Limb (tissue), 2 donors: ENCODE measurements around the gene SDCCAG8.

ENCODE experiments used
- DNase-seq, 2 donors: peaks; one replicate each; pipeline ENCODE4 v3.0.0-alpha.2; 2016; ENCODE audit errors: extremely low spot score in 2 of 2

Gene SDCCAG8

DNA sequence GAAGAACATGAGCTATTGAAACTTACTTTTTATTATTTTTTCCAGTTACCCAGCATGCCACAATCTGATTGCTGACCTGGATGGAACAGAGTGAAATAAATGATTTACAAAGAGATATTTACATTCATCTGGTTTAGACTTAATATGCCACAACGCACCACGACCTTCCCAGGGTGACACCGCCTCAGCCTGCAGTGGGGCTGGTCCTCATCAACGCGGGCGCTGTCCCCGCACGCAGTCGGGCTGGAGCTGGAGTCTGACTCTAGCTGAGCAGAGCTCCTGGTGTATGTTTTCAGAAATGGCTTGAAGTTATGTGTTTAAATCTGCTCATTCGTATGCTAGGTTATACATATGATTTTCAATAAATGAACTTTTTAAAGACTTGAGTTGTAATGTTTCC, 243.9 kb downstream of the SDCCAG8 start:
- no peak for DNase-seq

DNA sequence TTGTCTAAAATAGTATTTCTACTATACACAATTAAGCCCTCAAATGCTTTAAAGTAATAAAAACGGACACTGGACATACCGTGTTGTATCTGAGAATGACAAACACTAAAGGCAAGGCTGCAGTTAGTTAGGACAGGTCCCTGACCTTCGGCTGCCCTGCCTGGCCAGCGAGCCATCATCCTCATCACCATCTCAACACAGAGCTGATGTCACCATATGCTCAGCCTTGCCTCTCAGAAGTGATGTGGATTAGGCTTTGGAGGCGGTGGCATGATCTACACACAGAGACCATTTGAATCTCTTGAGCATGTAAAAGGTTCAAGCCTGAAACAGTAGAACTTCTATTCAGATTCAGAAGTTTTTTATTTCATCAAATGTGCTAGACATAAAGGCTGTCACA, 244.7 kb downstream of the SDCCAG8 start:
- DNase-seq, result no peak

DNA sequence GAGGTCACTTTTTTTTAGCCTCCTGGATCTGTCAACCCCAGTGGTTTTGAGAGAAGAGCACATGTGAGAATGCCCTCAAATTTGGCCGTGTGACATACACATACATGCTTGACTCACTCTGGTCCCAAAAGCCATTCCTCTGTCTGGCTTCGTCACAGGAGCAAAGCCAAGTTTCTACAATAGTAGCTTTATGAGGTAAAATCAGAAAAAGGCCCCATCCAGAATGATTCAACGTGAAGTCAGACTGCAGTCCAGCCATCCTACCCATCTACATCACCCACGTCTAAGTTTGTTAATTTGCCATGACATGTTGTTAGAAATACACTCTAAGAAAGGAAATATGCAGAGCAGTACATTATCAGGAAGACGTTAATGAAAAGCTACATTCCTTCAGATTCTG, 245.2 kb downstream of the SDCCAG8 start:
- DNase-seq, result no peak

DNA sequence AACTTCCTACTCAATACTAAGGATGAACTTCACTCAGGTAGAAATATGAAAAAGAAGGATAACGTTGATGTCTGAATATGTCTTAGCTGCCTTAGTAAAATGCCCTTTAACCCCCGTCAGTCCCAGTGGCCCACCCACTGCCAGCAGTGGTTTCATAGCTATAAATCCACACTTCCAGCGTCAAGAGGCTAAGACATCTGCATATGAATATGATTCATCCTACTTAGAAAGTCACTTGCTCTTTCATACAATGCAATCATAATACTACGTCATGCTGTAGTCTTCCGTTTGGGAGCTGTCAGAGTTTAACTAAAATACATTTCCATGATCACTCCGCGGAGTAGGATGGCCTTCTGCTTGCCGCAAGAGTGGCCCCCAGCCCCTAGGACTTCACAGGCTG, 247.3 kb downstream of the SDCCAG8 start:
- no peak for DNase-seq

DNA sequence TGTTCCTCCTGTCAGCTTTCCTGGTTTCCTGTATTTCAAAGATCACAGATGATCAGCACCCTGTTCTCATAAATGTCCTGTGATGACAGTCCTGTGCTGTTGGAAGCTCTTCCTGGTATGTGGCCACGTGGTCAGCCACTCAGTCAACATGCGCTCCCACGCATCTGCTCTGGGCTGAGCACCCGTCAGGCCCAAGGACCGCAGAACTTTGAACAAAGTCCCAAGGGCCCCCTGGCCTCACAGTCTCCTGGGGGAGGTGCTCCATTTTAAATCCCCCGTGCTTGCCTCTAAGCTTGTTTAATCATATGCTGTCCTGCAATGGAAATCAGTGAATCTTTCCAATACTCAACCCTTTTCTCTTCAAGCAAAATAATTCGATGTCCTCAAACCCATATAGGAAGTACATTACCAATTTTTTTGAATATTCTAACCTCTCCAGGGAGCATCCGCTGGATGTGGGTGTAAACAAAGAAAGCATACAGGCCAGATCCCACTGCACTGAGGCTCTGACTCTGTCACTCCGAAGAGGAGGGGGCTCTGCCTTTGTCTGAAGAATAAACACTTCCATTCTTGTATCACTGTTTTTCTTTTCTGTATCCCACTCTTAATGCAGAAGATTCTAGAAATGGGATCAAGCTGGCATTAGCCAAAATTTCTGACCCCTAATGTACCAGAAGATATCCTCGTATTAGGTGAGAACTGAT, 250.3 kb downstream of the SDCCAG8 start:
- no peak for DNase-seq

DNA sequence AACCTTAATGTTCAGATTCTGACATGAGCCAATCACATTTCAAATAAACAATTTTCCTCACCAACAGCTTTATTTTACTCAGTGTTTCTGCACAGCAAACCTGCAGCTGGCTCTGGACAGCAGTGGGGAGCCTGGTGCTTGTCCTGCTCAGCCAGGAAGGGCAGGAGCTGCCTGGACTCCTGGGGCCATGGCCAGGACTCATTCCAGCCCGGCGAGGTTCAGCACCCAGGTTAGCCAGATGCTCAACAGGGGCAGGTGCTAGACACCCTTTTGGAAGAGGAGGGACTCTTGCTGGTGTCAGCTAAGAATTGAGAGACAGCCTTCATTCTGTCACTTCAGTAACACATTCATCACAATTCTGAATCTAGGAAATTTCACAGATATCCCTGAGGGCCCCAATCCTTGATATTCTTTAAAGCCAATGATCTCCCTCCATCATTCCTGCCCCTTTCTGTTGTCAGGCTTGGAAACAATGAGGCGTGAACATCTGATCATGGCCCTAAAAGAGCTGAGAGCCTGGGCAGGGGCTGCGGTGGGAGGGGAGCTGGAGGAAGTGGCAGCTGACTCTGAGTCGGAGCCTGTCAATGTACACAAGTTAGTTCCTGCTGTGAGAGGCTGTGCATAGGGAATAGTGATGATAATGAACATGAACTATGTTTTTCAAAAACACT, 251.3 kb downstream of the SDCCAG8 start:
- DNase-seq, result no peak

DNA sequence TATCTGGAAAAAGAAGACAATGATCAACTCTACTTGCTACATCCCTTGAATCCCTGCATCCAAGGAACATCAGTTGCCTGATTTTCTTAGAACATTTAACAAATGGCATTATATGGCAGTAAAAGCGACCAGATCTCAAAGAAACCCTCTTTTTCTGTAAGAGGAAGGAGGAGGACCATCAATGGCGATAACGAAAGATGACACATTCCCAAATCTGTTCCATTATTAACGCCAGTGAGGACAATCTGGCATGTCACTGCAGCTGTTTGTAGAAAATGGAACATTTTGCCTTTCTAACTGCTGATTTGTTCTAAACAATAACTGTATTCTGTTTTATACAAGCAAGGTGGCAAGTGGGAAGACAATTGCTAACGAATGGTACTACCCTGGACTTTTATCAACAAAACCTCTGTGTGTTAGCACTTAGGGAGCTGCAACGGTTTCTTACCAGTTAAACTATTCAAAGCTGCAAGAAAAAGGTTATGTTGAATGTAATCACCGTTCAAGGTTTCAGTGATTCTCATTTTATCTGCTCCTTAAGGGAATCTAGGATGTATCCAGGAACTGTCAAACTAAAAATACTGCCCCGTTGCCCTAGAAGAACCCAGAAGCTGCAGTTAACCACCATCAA, 251.9 kb downstream of the SDCCAG8 start:
- DNase-seq, result no peak

DNA sequence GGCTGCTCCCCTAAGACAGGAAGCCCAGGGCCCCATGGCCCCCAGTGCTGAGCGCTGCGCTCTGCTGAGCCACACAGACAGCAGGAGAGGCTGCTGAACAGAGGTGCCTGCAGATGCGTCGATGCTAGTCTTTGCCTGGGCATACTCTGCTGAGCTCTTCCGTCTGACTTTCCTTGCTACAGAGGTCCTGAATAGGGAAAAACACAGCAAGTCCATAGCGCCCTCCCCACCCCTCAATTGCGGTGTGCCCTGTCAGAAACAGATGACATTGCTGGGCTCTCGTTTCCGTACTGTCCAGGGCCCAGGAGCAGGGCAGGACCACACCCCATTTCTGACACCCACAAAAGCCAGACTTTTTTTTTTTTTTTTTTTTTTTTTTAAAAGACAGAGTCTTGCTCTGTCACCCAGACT, 252.5 kb downstream of the SDCCAG8 start:
- no peak for DNase-seq

DNA sequence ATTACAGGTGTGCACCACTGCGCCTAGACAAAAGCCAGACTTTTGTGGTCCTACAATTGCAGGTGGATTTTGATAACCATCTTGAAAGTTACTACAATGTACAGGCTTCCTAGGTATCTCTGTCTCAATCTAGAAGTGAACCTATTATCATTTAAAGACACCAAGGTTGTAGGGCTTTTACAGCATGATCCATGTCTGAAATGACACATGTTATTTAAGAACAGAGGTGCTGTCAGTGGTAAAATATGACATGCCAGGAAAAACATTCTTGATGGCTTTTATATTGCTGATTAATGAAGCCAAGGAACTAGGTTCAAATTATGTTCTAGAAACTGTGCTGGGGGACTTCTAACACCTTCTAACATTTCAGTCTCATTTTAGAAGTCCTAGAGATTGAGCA, 253.1 kb downstream of the SDCCAG8 start:
- DNase-seq, result no peak

DNA sequence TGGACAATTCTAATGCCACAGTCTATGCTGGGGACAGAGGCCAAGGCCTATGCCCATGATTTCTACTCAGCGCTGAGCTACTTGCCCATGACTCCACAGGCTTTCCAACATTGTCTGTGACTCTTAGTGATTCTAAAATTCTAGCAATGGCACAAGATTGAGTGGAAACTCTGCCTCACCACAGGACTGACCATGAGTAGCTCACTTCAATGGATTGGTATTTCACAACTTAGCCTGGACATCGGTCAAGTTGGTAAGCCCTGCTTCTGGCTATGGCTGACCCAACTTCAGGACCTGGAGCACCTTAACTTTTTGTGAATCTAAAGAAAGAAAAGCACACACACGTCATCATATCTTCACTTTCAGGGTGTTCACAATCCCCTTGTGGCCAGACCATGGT, 255.1 kb downstream of the SDCCAG8 start:
- no peak for DNase-seq

DNA sequence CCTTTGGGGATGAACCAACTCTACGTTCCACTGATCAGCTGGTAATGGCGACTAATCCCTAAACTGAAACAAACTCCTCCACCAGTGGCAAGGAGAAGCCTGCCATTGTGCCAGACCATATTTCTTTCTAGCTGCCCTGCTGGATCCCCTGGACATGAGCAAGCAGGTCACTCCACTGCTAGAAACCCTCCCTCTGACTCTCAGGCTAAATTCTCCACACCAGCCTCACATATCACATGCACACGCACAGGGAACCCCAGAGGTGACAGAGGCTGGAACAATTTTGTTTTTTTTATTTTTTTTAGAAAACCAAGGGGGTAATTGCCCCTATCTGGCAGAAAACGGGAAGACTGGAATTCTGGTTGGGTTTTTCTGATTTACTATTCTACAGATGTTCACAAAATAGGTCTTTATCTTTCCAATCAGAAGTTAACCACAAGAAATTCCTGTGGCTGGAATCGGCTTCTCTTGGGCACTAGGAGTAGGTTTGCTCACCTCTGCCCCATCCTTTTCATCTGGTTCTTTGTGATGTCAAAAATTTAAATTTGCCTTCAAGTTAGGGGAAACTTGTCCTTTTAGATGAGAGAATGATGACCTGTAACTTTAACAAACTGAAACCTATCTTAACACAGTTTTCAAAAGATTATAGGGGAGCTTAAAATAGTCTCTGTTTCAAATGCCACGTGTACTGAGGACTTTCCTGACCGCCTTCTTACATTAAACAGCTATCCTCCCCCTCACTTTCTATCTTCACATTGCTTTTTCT, 258.1 kb downstream of the SDCCAG8 start:
- DNase-seq, result no peak

DNA sequence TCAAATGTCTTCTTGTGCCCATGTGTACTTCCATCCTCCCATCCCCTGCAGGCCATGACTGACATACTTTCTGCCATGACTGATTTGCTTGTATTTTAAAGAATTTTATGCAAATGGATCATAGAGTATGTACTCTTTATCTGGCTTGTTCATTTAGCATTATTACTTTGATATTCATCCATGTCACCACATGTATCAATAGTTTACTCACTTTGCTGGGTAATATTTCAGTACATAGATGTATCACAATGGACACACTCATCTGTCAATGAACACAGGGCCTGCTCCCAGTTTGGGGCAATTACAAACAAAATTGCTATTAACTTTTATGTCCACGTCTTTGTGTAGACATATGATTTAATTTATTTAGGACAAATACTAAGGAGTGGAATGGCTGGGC, 259.1 kb downstream of the SDCCAG8 start:
- DNase-seq, result no peak

DNA sequence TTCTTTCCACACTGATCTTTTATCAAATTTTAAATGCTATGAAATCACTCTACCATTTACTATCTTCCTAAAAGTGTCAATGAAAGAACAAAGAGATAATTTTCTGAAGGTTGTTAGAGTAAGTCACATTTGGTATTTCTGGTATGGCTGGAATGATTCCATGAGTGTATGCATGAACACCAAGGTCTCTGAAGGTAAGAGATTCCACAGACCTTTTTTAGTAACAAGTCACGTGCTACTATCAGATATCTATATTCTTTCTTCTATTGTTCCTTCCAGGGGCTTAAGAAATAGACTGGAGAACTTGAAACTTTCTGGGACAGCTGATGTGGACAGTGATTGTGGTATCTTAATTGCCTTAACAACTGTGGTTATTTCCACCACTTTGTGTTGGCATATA, 265.0 kb downstream of the SDCCAG8 start:
- no peak for DNase-seq

DNA sequence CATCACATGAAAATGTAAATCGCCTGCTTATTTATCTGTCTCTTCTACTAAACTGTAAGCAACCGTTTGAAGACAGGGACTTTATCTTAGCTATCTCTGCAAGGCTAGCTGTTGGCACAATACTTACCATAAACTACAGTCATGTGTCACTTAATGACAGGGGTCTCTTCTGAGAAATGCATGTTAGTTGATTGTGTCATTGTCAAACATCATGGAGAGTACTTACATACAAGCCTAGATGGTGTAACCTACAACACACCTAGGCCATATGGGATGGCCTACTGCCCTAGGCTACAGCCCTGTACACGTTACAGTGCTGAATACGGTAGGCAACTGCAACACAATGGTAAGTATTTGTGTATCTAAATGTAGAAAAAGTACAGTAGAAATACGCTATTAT, 267.9 kb downstream of the SDCCAG8 start:
- DNase-seq, result no peak

DNA sequence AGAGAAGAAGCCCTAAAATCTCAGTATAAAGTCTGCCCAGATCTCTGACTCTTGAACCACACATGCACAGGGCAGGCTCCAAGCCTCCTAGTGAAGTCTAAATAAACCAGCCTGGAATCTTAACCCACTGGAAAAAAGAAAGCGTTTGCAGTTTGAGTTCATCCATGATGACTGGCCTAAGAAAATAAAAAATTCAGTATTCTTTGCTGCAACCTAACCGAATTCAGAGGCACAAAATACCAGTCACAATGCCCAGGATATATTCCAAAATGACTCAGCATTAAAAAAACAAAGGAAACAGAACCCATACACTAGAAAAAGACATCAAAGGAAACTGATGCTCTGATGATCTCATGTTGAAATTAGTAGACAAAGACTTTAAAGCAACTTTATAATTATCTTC, 269.2 kb downstream of the SDCCAG8 start:
- no peak for DNase-seq

DNA sequence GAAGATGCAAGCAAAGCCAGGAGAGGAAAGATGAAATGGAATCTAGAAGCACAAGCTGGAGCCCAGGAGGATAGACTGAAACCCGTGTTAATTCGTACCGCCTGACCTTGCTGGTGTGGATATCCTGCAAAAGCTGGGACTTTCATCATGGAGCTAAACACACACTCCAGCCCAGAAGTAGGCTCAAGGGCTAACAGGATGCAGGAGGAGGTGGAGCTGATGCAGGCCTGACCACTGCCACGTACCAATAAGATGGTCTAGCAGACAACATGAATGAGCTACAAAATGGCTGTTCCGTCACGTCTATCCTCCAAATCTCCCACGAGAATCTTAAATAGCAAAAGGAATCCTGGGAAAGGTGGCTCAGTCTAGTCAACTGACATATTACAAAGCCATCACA, 270.3 kb downstream of the SDCCAG8 start:
- DNase-seq, result no peak

DNA sequence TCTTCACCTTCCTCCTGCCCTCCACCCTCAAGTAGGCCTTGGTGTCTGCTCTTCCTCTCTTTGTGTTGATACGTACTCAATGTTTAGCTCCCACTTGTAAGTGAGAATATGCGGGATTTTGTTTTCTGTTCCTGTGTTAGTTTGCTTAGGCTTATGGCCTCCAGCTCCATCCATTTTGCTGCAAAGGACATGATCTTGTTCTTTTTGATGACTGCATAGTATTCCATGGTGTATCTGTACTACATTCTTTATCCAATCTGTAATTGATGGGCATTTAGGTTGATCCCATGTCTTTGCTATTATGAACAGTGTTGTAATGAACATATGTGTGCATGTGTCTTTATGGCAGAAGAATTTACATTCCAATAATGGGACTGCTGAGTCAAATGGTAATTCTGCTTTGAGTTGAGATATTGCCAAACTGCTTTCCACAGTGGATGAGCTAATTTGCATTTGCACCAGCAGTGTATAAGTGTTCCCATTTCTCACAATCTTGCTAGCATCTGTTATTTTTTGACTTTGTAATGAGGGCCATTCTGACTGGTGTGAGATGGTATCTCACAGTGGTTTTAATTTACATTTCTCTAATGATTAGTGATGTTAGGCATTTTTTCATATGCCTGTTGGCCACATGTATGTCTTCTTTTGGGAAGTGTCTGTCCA, 272.7 kb downstream of the SDCCAG8 start:
- DNase-seq, result no peak

DNA sequence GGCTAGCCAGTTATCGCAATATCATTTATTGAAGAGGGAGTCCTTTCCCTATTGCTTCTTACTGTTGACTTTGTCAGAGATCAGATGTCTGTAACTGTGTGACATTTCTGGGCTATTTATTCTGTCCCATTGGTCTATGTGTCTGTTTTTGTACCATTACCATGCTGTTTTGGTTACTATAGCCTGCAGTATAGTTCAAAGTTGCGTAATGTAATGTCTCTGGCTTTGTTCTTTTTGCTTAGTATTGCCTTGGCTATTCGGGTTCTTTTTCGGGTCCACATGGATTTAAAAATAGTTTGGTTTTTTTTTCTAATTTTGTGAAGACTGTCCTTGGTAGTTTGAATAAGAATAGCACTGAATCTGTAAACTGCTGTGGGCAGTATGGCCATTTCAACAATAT, 273.7 kb downstream of the SDCCAG8 start:
- no peak for DNase-seq

DNA sequence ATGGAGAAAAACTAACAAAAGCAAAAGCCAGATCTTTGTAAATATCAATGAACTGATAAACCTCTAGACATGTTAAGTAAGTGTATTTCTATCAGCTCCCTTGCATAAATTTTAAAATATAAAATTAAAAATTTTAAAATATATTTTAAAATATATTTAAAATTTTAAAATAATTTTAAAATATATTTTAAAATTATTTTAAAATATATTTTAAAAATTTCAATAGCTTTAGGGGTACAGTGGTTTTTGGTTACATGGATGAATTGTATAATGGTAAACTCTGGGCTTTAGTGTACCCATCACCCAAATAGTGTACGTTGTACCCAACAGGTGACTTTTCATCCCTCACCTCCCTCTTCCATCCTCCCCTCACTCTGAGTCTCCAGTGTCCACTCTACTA, 279.2 kb downstream of the SDCCAG8 start:
- DNase-seq, result no peak

DNA sequence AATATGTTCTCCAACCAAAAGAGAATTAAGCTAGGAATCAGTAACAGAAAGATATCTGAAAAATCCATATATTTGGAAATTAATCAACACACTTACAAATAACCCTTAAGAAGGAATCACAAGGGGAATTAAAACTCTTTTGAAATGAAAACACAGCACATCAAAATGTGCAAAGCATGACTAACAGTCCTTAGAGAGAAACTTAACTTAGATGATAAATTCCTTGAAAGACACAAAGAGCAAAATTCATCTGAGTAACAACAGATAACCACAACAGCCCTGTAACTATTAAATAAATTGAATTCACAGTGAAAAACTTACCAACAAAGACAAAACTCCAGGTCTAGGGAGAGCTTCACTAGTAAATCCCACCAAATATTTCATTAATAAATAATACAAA, 283.8 kb downstream of the SDCCAG8 start:
- no peak for DNase-seq

DNA sequence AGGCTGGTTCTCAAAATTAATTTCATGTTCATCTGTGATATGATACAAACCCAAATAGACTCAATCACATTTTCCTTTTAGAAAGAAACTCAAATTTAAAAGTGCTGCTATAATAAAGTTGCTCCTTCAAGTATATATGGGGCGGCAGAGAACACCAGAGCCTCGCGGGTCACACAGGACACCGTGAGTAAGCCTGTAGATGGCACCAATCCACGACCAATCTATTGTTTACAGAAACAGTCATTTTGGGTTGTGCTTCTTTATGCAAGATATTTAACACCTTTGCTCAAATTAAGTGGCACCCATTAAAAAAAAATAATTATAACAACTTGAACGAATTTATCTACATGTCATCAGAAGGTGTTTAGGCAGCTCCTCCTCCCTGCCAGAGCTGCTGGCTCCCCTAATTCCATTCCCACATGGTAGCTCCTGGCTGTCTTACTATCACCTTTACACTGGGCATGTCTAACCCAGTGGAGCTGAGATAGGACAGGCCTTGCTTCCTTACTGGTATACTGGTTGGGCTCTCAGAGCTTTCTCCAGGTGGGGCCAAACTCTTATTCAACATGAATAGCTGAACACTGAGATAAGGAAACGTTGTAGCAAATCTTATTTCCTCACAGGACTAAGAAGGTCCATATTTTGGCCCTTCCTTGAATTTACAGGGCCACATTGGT, 287.0 kb downstream of the SDCCAG8 start:
- no peak for DNase-seq
